Dendritic cell treated with granulocyte-macrophage colony-stimulating factor and Interleukin-4, amounts not matched to agents 40 ng/mL and 50 ng/mL, for 4 days (primary cell): ENCODE results near the gene SH2D3A.

Experiments
- H3K27ac Mint-ChIP-seq: one replicate; pipeline ENCODE4 v1.8.0; 2022; ENCODE audit warnings: mild to moderate bottlenecking, mixed read lengths
- H3K27me3 Mint-ChIP-seq: one replicate; pipeline ENCODE4 v1.8.0; 2022; ENCODE audit warnings: mild to moderate bottlenecking, mixed read lengths
- H3K36me3 Mint-ChIP-seq: one replicate; pipeline ENCODE4 v1.8.0; 2022; ENCODE audit warnings: low read depth, mixed read lengths
- H3K4me1 Mint-ChIP-seq: one replicate; pipeline ENCODE4 v1.8.0; 2022; ENCODE audit warnings: low read depth, mixed read lengths
- H3K4me3 Mint-ChIP-seq: one replicate; pipeline ENCODE4 v1.8.0; 2022; ENCODE audit warnings: mild to moderate bottlenecking, moderate library complexity, mixed read lengths
- H3K9me3 Mint-ChIP-seq: one replicate; pipeline ENCODE4 v1.8.0; 2022; ENCODE audit warnings: mixed read lengths
- intact Hi-C: fragments of 100-400 bp; cut with micrococcal nuclease; formaldehyde crosslinking; loops from one replicate; pipeline ENCODE4 v1.15.0; 2022

SH2D3A gene

DNA sequence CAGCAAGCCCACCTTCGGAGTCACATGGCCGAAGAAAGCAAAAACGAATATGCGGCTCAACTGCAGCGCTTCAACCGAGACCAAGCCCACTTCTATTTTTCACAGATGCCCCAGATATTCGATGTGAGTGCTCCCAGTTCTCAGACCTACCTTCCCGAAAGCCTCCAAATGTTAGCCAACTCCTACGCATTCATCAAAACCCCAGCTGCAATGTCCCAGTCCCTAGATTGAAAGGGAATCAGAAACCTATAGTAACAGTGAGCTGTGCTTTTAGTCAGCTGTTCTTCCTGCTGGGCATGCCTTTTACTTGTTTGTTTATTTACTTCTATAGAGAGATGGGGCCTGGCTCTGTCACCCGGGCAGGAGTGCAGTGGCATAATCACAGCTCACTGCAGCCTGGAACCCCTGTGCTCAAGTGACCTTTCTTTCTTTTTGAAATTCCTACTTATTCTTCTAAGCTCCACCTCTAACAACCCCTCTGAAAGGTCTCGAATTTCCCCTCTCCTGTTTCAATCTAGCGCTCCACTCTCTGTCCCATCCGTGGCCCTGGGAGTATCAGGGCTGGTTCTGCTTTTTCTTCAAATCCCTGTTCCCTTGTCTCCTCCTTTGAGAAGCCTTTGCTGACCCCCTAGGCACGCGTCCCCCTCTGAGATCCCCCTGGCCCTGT is 23.4 kb downstream of the SH2D3A start:
- intact Hi-C loops, result no loop called here
- no peak overlapping the region for H3K4me3 Mint-ChIP-seq
- peaks cover 68% of the 10 kb centered on the region for H3K36me3 Mint-ChIP-seq
- H3K27ac Mint-ChIP-seq, result no peak overlapping the region
- peaks cover 24% of the 10 kb centered on the region for H3K27me3 Mint-ChIP-seq
- H3K9me3 Mint-ChIP-seq, result no peaks in the 10 kb centered on the region
- H3K4me1 Mint-ChIP-seq, result peaks cover 13% of the 10 kb centered on the region

GRCh38 chr19:6743066-6743465 is 24.2 kb downstream of the SH2D3A start:
- H3K4me3 Mint-ChIP-seq, result no peak overlapping the region
- H3K4me1 Mint-ChIP-seq, result peaks cover 21% of the 10 kb centered on the region
- peaks cover 60% of the 10 kb centered on the region for H3K36me3 Mint-ChIP-seq
- H3K27me3 Mint-ChIP-seq, result peaks cover 24% of the 10 kb centered on the region
- H3K9me3 Mint-ChIP-seq, result no peaks in the 10 kb centered on the region
- H3K27ac Mint-ChIP-seq, result no peak overlapping the region
- intact Hi-C loops, result no loop called here

DNA sequence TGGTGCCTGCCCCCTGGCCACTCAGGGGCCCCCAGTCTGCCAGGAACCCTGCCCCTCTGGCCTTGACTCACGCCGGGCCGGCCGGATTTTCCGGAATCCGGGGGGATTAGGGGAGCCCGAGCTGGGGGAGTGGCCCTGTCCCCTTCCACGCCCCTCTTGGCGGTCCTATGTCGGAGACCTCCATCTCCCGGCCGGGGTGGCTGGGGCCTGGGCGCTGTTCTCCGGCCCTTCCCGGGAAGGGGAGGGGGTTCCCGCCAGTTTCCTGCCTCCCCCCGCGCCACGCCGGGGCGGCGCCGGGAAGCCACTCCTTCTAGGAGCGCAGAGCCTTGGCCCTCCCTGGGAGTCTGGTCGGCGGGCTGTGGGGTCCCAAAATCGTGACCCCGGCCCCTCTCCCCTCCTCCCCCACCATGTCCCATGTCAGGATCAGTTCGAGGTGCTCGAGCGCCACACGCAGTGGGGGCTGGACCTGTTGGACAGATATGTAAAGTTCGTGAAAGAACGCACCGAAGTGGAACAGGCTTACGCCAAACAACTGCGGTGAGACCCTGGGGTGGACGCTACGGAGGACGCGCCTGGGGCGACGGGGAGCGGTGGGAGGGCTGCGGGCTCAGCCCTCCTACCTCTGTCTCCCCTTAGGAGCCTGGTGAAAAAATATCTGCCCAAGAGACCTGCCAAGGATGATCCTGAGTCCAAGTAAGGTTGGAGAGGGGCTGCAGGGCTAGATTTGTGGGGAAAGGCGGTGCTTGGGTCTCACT is 26.5 kb downstream of the SH2D3A start:
- Mint-ChIP-seq H3K4me3 (peak overlapping the region; percentile 94), H3K27ac (peak overlapping the region; percentile 91)

GRCh38 chr19:6739883-6740588 is 27.2 kb downstream of the SH2D3A start:
- H3K9me3 Mint-ChIP-seq, result no peaks in the 10 kb centered on the region
- peaks cover 20% of the 10 kb centered on the region for H3K27me3 Mint-ChIP-seq
- H3K4me1 Mint-ChIP-seq, result peaks cover 37% of the 10 kb centered on the region
- intact Hi-C loops, result loop anchor here (2.0 kb wide), 3 partner anchors 13 to 63 kb away; partner anchors contain the start of gene VAV1
- H3K27ac Mint-ChIP-seq, result peak overlapping the region; percentile 91
- H3K4me3 Mint-ChIP-seq, result peak overlapping the region; percentile 94
- peaks cover 52% of the 10 kb centered on the region for H3K36me3 Mint-ChIP-seq

More for the DNA sequence above, 26.5 kb downstream of the SH2D3A start:
- Mint-ChIP-seq H3K4me1 (peaks cover 35% of the 10 kb centered on the region), H3K9me3 (no peaks in the 10 kb centered on the region), H3K27me3 (peaks cover 24% of the 10 kb centered on the region), H3K36me3 (peaks cover 52% of the 10 kb centered on the region)
- intact Hi-C loops, result no loop called here

DNA sequence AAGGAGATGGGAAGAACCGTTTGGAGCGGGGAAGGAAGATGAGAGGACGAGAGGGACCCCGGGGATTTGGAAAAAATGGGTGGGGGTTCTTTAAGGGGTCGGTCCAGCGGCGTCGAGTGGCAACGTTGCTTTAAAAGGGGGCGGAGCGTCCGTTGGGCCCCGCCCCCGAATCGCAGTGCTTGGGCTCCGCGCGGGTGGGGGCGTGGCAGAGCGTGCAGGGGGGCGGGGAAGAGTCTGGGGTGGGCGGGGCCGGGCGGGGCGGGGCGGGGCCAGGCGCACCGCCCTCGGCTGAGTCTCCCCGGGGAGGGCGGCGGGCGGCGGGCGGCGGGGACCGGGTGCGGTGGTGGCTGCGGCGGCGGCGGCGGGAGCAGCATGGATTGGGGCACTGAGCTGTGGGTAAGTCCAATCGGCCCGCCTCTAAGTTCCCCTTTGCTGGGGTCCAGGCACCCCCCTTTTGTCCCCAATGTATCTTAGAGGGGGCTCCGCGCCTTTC is 27.8 kb downstream of the SH2D3A start, which contains the start of gene TRIP10:
TRIP10 (plus strand) TSS at position 291 of the 493 bp plus-strand sequence; CDS start at position 373, 82 bp downstream.
- Mint-ChIP-seq H3K36me3 (peaks cover 52% of the 10 kb centered on the region), H3K27ac (peak within 1 kb of the TSS; percentile 91), H3K4me3 (peak within 1 kb of the TSS; percentile 94), H3K27me3 (peaks cover 18% of the 10 kb centered on the region), H3K4me1 (peaks cover 37% of the 10 kb centered on the region), H3K9me3 (no peaks in the 10 kb centered on the region)
- intact Hi-C loops, result loop anchor here (2.0 kb wide), 3 partner anchors 13 to 63 kb away; partner anchors contain the start of gene VAV1

- peaks cover 52% of the 10 kb centered on the region for H3K36me3 Mint-ChIP-seq
- H3K4me1 Mint-ChIP-seq, result peaks cover 37% of the 10 kb centered on the region
- H3K4me3 Mint-ChIP-seq, result peak overlapping the region; percentile 94
- intact Hi-C loops, result loop anchor here (1.0 to 2.0 kb wide), 4 partner anchors 14 to 124 kb away; partner anchors contain the start of gene VAV1
- peak overlapping the region; percentile 91 for H3K27ac Mint-ChIP-seq
- peaks cover 12% of the 10 kb centered on the region for H3K27me3 Mint-ChIP-seq
- H3K9me3 Mint-ChIP-seq, result no peaks in the 10 kb centered on the region
Measured at GRCh38 chr19:6738787-6739389, 28.3 kb downstream of the SH2D3A start.

DNA sequence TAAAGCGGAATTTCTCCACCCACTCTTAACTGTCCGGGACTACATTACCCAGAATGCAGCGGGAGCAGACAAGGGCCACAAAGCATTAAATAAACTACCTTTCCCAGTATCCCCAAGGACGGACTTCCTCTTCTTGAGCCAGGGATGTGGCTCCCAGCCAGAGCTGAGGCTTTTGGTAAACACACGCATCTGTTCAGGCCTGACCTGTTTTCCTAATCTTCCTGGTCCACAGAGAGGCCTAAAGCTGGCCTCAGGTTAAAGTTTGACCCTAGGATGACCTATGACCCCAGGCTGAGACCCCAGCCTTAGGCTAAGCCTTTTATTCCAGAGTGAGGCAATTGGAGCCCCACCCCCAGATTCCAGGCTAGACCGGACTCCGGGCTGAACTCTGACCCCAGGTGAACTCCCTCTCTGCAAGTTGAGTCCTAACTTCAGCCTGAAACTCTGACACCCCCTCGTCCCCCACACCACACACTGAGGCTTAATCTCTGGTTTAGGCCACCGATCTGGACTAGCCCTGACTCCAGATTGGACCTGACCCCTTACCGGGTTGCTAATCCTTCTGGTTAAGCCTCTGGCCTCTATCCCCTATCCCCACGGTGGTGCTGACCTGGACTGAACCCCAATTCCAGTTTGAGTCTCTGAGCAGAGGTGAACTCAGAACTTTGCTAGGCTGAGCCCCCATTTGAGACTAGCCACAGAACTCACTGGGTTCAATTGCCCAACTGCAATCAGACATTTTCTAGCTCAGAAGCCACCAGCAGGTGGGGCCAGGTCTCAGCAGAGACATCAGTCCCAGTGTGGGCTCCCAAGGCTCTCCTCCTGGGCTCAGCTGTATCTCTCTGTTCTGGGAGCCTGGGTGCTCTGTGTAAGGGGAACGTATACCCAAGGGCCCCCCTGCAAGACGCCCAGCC is 29.1 kb downstream of the SH2D3A start:
- H3K27ac Mint-ChIP-seq, result peak overlapping the region; percentile 91
- peak overlapping the region; percentile 94 for H3K4me3 Mint-ChIP-seq
- intact Hi-C loops, result loop anchor here (1.0 to 2.0 kb wide), 5 partner anchors 15 to 221 kb away; partner anchors contain the start of gene VAV1

GRCh38 chr19:6737284-6737872 is 29.9 kb downstream of the SH2D3A start, which contains the start of gene GPR108:
Gene GPR108, minus strand, starts transcription at chr19:6737580. Its CDS starts 4 bp downstream, at chr19:6737576.
- Mint-ChIP-seq H3K4me1 (peaks cover 37% of the 10 kb centered on the region), H3K27me3 (peaks cover 2% of the 10 kb centered on the region), H3K9me3 (no peaks in the 10 kb centered on the region), H3K27ac (peak within 1 kb of the TSS; percentile 91), H3K36me3 (peaks cover 52% of the 10 kb centered on the region), H3K4me3 (peak within 1 kb of the TSS; percentile 94)
- intact Hi-C loops, result loop anchor here (2.0 kb wide), 1 partner anchor 221 kb away; no protein-coding TSS in a partner anchor

More for the DNA sequence above, 29.1 kb downstream of the SH2D3A start:
- Mint-ChIP-seq H3K36me3 (peaks cover 52% of the 10 kb centered on the region), H3K9me3 (no peaks in the 10 kb centered on the region), H3K4me1 (peaks cover 37% of the 10 kb centered on the region), H3K27me3 (peaks cover 9% of the 10 kb centered on the region)

GRCh38 chr19:6736917-6737283 is 30.3 kb downstream of the SH2D3A start:
- Mint-ChIP-seq H3K9me3 (no peaks in the 10 kb centered on the region), H3K36me3 (peaks cover 54% of the 10 kb centered on the region), H3K27me3 (no peaks in the 10 kb centered on the region), H3K4me3 (peak overlapping the region; percentile 94), H3K4me1 (peaks cover 37% of the 10 kb centered on the region), H3K27ac (peak overlapping the region; percentile 91)
- intact Hi-C loops, result loop anchor here (2.0 kb wide), 1 partner anchor 220 kb away; no protein-coding TSS in a partner anchor

DNA sequence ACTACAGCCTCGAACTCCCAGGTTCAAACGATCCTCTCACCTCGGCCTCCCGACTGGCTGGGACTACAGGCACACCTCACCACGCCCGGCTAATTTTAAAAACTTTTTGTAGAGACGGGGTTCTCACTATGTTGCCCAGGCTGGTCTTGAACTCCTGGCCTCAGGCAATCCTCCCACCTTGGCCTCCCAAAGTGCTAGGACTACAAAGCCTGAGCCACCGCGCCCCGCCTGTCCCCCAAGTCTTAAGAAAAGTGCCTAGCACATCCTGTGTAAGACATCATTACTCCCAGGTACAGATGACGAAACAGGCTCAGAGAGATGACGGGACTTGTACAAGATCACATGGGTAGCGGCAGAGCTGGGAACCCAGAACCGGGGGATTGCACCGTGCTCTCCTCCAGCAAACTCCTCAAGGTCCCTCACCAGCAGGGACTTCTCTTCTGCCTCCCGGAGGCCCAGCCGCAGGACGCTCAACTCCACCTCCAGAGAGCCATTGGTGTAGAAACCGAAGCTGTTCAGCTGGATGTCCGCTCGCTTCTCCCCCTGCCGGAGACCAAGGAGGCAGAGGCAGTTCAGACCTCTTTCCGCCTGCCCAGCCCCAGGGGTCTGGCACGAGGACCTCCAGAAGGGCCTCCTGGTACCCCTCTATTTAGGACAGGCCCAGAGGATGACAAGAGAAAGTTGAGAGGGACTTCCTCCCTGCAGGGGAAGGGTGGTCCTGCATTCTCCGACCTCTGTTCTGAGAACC is 30.9 kb downstream of the SH2D3A start:
- Mint-ChIP-seq H3K4me3 (peak overlapping the region; percentile 94), H3K27ac (peak overlapping the region; percentile 91), H3K27me3 (no peaks in the 10 kb centered on the region)

DNA sequence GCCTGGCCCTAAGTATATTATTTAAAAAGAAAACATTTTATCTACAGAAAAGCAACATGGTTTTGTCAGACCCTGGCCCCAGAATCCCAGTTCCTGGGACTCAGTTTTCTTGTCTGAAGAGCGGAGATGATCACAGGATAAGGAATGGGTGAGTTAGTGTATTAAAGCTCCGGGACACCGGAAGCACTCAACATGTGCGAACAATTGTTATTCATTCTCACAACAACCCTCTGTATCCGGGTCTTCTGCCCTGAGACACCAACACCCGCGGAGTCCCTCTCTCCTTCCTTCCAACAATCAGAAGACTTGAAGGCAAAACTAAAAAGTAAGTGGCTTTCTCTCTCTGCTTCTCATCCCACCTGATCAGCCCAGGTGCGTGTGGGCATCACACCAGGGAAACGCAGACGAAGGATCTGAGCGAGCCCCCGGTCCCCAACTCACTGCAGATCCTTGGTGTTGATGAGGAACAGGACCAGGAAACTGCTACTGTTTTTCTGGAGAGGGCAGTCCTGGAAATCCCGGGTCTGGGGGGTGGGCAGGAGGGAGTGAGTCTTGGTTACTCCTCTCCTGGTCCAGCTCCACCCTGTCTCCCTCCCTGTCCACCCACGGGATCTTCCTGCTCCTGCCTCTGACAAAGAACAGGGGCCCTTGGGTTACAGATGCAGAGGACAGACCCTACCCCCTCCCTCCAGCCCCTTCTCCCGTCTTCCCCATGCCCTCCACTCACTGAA is 31.9 kb downstream of the SH2D3A start:
- no peaks in the 10 kb centered on the region for H3K27me3 Mint-ChIP-seq
- no peak overlapping the region for H3K4me3 Mint-ChIP-seq
- intact Hi-C loops, result no loop called here
- H3K4me1 Mint-ChIP-seq, result peaks cover 30% of the 10 kb centered on the region
- H3K36me3 Mint-ChIP-seq, result peaks cover 69% of the 10 kb centered on the region
- peak overlapping the region; percentile 91 for H3K27ac Mint-ChIP-seq
- H3K9me3 Mint-ChIP-seq, result no peaks in the 10 kb centered on the region

More for the DNA sequence above, 30.9 kb downstream of the SH2D3A start:
- intact Hi-C loops, result loop anchor here (2.0 kb wide), 1 partner anchor 220 kb away; no protein-coding TSS in a partner anchor
- H3K9me3 Mint-ChIP-seq, result no peaks in the 10 kb centered on the region
- H3K36me3 Mint-ChIP-seq, result peaks cover 59% of the 10 kb centered on the region
- H3K4me1 Mint-ChIP-seq, result peaks cover 37% of the 10 kb centered on the region
